ENCODE results near the gene RAPGEF4.
A peak's percentile ranks its signal among the peaks of the same experiment; 100 is the strongest.
"Not testable (repeated sequence)": the region's sequence is repeated elsewhere in the genome, so short reads cannot be mapped to it uniquely, and the experiment has no call there.

Gene RAPGEF4

GRCh38 chr2:173064151-173064805, 328.6 kb downstream of the RAPGEF4 start:
- no peak for DNase-seq (ENCODE audit: low spot score)

- no peak for DNase-seq (ENCODE audit: low spot score)
Observed at GRCh38 chr2:173066887-173067676, 331.4 kb downstream of the RAPGEF4 start.

GRCh38 chr2:173075056-173075780, 339.6 kb downstream of the RAPGEF4 start:
- DNase-seq (ENCODE audit: low spot score): no peak

- DNase-seq (ENCODE audit: low spot score): peak; percentile 80
Observed at GRCh38 chr2:173075781-173076580, 340.3 kb downstream of the RAPGEF4 start, which contains the start of gene MAP3K20. TSS of gene MAP3K20 (plus strand) at chr2:173075846. CDS start at chr2:173091032, 15,186 bp downstream.

GRCh38 chr2:173076581-173077345, 341.1 kb downstream of the RAPGEF4 start:
- peak; percentile 47 for DNase-seq (ENCODE audit: low spot score)

GRCh38 chr2:173077506-173078177, 342.0 kb downstream of the RAPGEF4 start:
- no peak for DNase-seq (ENCODE audit: low spot score)

GRCh38 chr2:173079141-173079540, 343.5 kb downstream of the RAPGEF4 start:
- DNase-seq (ENCODE audit: low spot score): no peak

- peak; percentile 56 for DNase-seq (ENCODE audit: low spot score)
Observed at GRCh38 chr2:173079973-173080860, 344.6 kb downstream of the RAPGEF4 start.

- peak; percentile 24 for DNase-seq (ENCODE audit: low spot score)
Observed at GRCh38 chr2:173086518-173087213, 351.0 kb downstream of the RAPGEF4 start.

- no peak for DNase-seq (ENCODE audit: low spot score)
Observed at GRCh38 chr2:173087214-173087581, 351.6 kb downstream of the RAPGEF4 start.

- no peak for DNase-seq (ENCODE audit: low spot score)
Observed at GRCh38 chr2:173087793-173088496, 352.3 kb downstream of the RAPGEF4 start.

GRCh38 chr2:173090276-173090877, 354.7 kb downstream of the RAPGEF4 start:
- peak; percentile 68 for DNase-seq (ENCODE audit: low spot score)

- no peak for DNase-seq (ENCODE audit: low spot score)
Observed at GRCh38 chr2:173090973-173091660, 355.5 kb downstream of the RAPGEF4 start.

- DNase-seq (ENCODE audit: low spot score): no peak
Observed at GRCh38 chr2:173091910-173092309, 356.3 kb downstream of the RAPGEF4 start.

GRCh38 chr2:173092844-173093402, 357.3 kb downstream of the RAPGEF4 start:
- no peak for DNase-seq (ENCODE audit: low spot score)

- not testable (repeated sequence) for DNase-seq (ENCODE audit: low spot score)
Observed at GRCh38 chr2:173093617-173094016, 358.0 kb downstream of the RAPGEF4 start.

GRCh38 chr2:173094731-173095130, 359.1 kb downstream of the RAPGEF4 start:
- no peak for DNase-seq (ENCODE audit: low spot score)
